Neural cell (in vitro differentiated cells): Measurements from ENCODE around the gene KIZ. TPM values are rescaled to one million over a fixed set of nuclear protein-coding genes. Genes with fewer than 3 reads are reported as not detected.

Experiments
- H2AFZ ChIP-seq: fragments of 200-600, 300-800 bp; sonication (generic), shearing (Covaris generic); 2 replicates; pipeline ENCODE4 v1.6.0; 2014; ENCODE audit warnings: low read depth, mild to moderate bottlenecking, antibody characterized with exemption, low read length, moderate library complexity
- H3F3A ChIP-seq: fragments of 200-600 bp; shearing (Covaris generic); 2 replicates; pipeline ENCODE4 v1.6.1; 2016; ENCODE audit warnings: mild to moderate bottlenecking, moderate library complexity, mixed read lengths, antibody characterized with exemption, low read length; ENCODE audit not compliant: insufficient read depth, poor library complexity, severe bottlenecking
- H3K27ac ChIP-seq: fragments of 200-600, 300-800 bp; sonication (generic), shearing (Covaris generic); 2 replicates; pipeline ENCODE4 v1.5.1; 2014; ENCODE audit warnings: mild to moderate bottlenecking, low read length, moderate library complexity
- H3K27me3 ChIP-seq: fragments of 300-800, 200-600 bp; sonication (generic), shearing (Covaris generic); 2 replicates; pipeline ENCODE4 v1.6.0; 2014; ENCODE audit warnings: mild to moderate bottlenecking, low read depth, low read length, moderate library complexity; ENCODE audit not compliant: insufficient read depth
- H3K36me3 ChIP-seq: fragments of 300-800, 200-600 bp; sonication (generic), shearing (Covaris generic); 2 replicates; pipeline ENCODE4 v1.5.1; 2014; ENCODE audit warnings: mild to moderate bottlenecking, antibody characterized with exemption, low read length, moderate library complexity; ENCODE audit not compliant: insufficient read depth
- H3K4me2 ChIP-seq: fragments of 300-800, 200-600 bp; sonication (generic), shearing (Covaris generic); 2 replicates; pipeline ENCODE4 v1.6.0; 2014; ENCODE audit warnings: mild to moderate bottlenecking, low read length
- H3K4me3 ChIP-seq: fragments of 300-800, 200-600 bp; sonication (generic), shearing (Covaris generic); 2 replicates; pipeline ENCODE4 v1.5.1; 2014; ENCODE audit warnings: mild to moderate bottlenecking, low read length, moderate library complexity
- H3K79me2 ChIP-seq: fragments of 200-600 bp; shearing (Covaris generic); replicated peaks from 2 replicates; pipeline ENCODE4 v1.6.0; 2014; ENCODE audit warnings: mild to moderate bottlenecking, low read length, moderate library complexity; ENCODE audit not compliant: insufficient read depth
- H3K9ac ChIP-seq: fragments of 300-800, 200-600 bp; sonication (generic), shearing (Covaris generic); 2 replicates; pipeline ENCODE4 v1.6.1; 2016; ENCODE audit warnings: mild to moderate bottlenecking, low read length, mixed read lengths
- H3K9me2 ChIP-seq: fragments of 200-600 bp; shearing (Covaris generic); 2 replicates; pipeline ENCODE4 v1.6.1; 2016; ENCODE audit warnings: mild to moderate bottlenecking, low read length, mixed read lengths; ENCODE audit not compliant: insufficient read depth
- H3K9me3 ChIP-seq: fragments of 200-600, 300-800 bp; sonication (generic), shearing (Covaris generic); 2 replicates; pipeline ENCODE4 v1.6.1; 2016; ENCODE audit warnings: mild to moderate bottlenecking, mixed run types, low read length, moderate library complexity, mixed read lengths
- H4K20me1 ChIP-seq: fragments of 200-600 bp; shearing (Covaris generic); 2 replicates; pipeline ENCODE4 v1.6.1; 2016; ENCODE audit warnings: mild to moderate bottlenecking, mixed run types; ENCODE audit not compliant: insufficient read depth
- CTCF ChIP-seq: fragments of 450-650 bp; IDR thresholded peaks from 2 replicates; pipeline ENCODE4 v1.5.1; 2014; ENCODE audit warnings: antibody characterized with exemption, mild to moderate bottlenecking, moderate library complexity; ENCODE audit not compliant: poor library complexity, severe bottlenecking
- EP300 ChIP-seq: fragments of 450-650 bp; conservative IDR thresholded peaks from 2 replicates; pipeline ENCODE4 v1.6.1; 2014; ENCODE audit warnings: antibody characterized with exemption, mild to moderate bottlenecking, moderate library complexity; ENCODE audit not compliant: poor library complexity, severe bottlenecking
- EZH2 ChIP-seq: fragments of 200-600, 300-800 bp; shearing (Covaris generic), sonication (generic); IDR thresholded peaks from 2 replicates; pipeline ENCODE4 v1.6.1; 2014; ENCODE audit warnings: antibody characterized with exemption, low read length, borderline replicate concordance, mild to moderate bottlenecking; ENCODE audit not compliant: insufficient read depth, poor library complexity, severe bottlenecking
- MXI1 ChIP-seq: fragments of 450-650 bp; conservative IDR thresholded peaks from 2 replicates; pipeline ENCODE4 v1.6.1; 2014; ENCODE audit warnings: antibody characterized with exemption, mild to moderate bottlenecking; ENCODE audit not compliant: poor library complexity, severe bottlenecking
- POLR2AphosphoS5 ChIP-seq: IDR thresholded peaks from 2 replicates; pipeline ENCODE4 v1.6.1; 2012
- RAD21 ChIP-seq: fragments of 450-650 bp; conservative IDR thresholded peaks from 2 replicates; pipeline ENCODE4 v1.6.1; 2014; ENCODE audit warnings: antibody characterized with exemption, mild to moderate bottlenecking, moderate library complexity
- REST ChIP-seq: IDR thresholded peaks from 2 replicates; pipeline ENCODE4 v1.6.1; 2012; ENCODE audit warnings: borderline replicate concordance
- SMC3 ChIP-seq: fragments of 450-650 bp; conservative IDR thresholded peaks from 2 replicates; pipeline ENCODE4 v1.6.1; 2014; ENCODE audit warnings: antibody characterized with exemption, mild to moderate bottlenecking, moderate library complexity; ENCODE audit not compliant: poor library complexity
- TAF1 ChIP-seq: IDR thresholded peaks from 2 replicates; pipeline ENCODE4 v1.6.1; 2012; ENCODE audit warnings: low read depth
- polyA plus RNA-seq: library from polyadenylated mRNA; depleted of rRNA; stranded (reverse); fragments of >200 nt; gene quantifications from 2 replicates; pipeline ENCODE4 v1.2.3, GENCODE V29; 2014

KIZ gene
- polyA plus RNA-seq, 1 donor from 2014 or later = 3.6 TPM

GRCh38 chr20:21134883-21135493 lies 9.1 kb downstream of the KIZ start:
- H3K9ac ChIP-seq = no peak overlapping the region
- H2AFZ ChIP-seq = no peak overlapping the region
- H3K27ac ChIP-seq = no peak overlapping the region
- no peaks in the 10 kb centered on the region for H3F3A ChIP-seq
- TF ChIP-seq POLR2AphosphoS5 (no peak), SMC3 (no peak), REST (no peak), TAF1 (no peak), EZH2 (no peak), RAD21 (no peak), EP300 (no peak), MXI1 (no peak), CTCF (no peak)
- H3K27me3 ChIP-seq = no peaks in the 10 kb centered on the region
- H3K9me3 ChIP-seq = no peaks in the 10 kb centered on the region
- no peaks in the 10 kb centered on the region for H3K9me2 ChIP-seq
- H4K20me1 ChIP-seq = no peaks in the 10 kb centered on the region
- H3K4me2 ChIP-seq = no peak overlapping the region
- no peaks in the 10 kb centered on the region for H3K79me2 ChIP-seq
- no peak overlapping the region for H3K4me3 ChIP-seq
- H3K36me3 ChIP-seq = no peaks in the 10 kb centered on the region

GRCh38 chr20:21136015-21136732 lies 10.3 kb downstream of the KIZ start:
- Histone ChIP-seq H3K4me3 (no peak overlapping the region), H3F3A (no peaks in the 10 kb centered on the region), H3K27me3 (no peaks in the 10 kb centered on the region), H3K9me3 (no peaks in the 10 kb centered on the region), H2AFZ (no peak overlapping the region), H3K36me3 (no peaks in the 10 kb centered on the region), H4K20me1 (no peaks in the 10 kb centered on the region), H3K9me2 (no peaks in the 10 kb centered on the region), H3K27ac (no peak overlapping the region), H3K4me2 (no peak overlapping the region), H3K79me2 (no peaks in the 10 kb centered on the region), H3K9ac (no peak overlapping the region)
- TF ChIP-seq RAD21 (no peak), CTCF (no peak), SMC3 (no peak), TAF1 (no peak), POLR2AphosphoS5 (no peak), MXI1 (no peak), REST (no peak), EZH2 (no peak), EP300 (no peak)
